Right ventricle myocardium superior (tissue), 1 donor: Measurements from ENCODE around the gene FXN. TPM values are rescaled to one million over a fixed set of nuclear protein-coding genes. Genes with fewer than 3 reads are reported as not detected.

Experiments
- ATAC-seq: fragments of 200-7000 bp; cut with Tn5 transposase; one replicate; pipeline ENCODE4 v1.9.1; 2020; ENCODE audit warnings: mild to moderate bottlenecking; ENCODE audit not compliant: poor library complexity
- DNase-seq: peaks from one replicate; pipeline ENCODE4 v3.0.0-alpha.2; 2020
- intact Hi-C: fragments of 100-400 bp; cut with DNase I; formaldehyde crosslinking; loops from one replicate; pipeline ENCODE4 v1.11.2; 2022
- total RNA-seq: library from RNA; stranded (reverse); fragmentation: NEBNext Ultra II Directional; extraction: Animal tissue kit (Norgen Biotek cat#: 25700); gene quantifications from one replicate; pipeline ENCODE4 v1.2.1, GENCODE V29; 2021
- donor health status: DM: no; HTN: yes; CAD: no; lungs with severe emphysema.

The FXN gene
- total RNA-seq, 1 donor from 2014 or later, result 38.0 TPM

GRCh38 chr9:69121155-69122081, 85.9 kb downstream of the FXN start:
- peak; percentile 81 for ATAC-seq
- intact Hi-C loops, result loop anchor here (5.0 kb wide), 2 partner anchors 69 to 71 kb away; no protein-coding TSS in a partner anchor
- peak; percentile 61 for DNase-seq

DNA sequence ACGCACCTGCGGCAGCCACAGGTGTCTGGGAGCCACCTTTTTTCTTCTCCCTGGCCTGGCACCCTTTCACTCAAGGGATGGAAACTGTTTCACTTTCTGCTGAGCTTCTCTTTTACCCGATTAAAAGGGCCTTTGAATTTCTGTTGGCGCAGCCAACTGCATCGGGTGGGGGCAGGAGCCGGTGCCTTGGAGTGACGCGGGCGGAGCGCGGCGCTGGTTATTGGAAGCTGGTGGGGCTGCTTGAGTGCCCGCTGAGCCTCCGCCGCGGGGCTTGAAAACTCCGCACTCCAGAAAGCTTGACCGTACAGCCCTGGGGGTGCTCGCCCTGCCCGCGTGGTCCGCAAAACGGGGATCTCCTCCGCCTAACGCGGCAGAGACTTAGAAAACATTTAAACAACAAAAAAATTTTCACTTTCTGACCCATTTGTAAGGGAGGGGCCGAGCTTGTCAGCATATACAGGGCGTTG, 86.6 kb downstream of the FXN start:
- peak; percentile 90 for ATAC-seq
- DNase-seq, result peak; percentile 85
- intact Hi-C loops, result loop anchor here (5.0 kb wide), 2 partner anchors 70 kb away; no protein-coding TSS in a partner anchor

- intact Hi-C loops, result loop anchor here (5.0 kb wide), 2 partner anchors 70 kb away; no protein-coding TSS in a partner anchor
- no peak for DNase-seq
- ATAC-seq, result peak; percentile 21
Measured at GRCh38 chr9:69122549-69123141, 87.1 kb downstream of the FXN start.

DNA sequence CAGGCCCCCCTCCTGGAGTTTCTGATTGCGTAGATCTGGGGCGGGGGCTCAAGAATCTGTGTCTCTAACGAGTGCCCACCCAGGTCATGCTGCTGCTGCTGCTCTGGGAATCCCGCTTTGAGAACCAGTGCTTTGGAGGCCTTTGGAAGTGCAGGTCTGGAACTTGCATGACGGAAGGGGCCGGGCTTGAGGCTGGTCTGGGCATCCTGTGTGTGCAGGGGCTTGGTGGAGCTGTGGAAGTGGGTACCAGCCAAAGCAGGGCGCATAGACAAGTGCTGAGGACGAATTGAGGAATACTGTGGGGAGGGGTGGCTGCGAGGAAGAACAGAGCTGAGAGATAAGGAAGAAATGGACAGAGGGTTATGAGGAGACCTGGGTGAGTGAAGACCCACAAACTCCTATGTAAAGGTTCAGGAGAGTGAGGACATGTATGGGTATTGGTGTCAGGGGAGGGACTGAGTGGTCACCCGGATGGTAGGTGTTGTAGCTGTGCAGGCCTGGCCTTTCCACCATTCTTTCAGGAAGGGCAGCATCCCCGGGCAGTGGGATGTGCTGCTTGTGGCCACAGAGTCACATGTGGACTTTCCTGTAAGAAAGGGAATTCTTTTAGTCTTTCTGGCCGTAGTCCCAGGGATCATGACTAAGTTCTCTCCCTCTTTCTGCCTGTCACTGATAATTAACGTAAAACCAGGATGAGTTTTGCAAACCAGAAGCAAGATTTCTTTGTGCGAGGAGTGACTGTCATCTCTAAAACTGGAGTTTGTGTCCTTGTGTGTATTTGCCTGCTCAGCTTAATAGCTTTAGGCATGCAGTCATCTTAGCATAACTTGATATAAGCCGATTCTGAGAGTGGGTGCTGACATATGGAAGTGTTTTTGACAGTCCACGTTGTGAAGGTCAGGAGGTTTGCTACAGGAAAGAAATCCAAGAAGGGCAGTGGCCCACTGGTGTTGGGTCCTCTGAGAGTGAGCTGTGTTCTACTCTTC, 95.2 kb downstream of the FXN start:
- intact Hi-C loops, result no loop called here
- ATAC-seq, result peak; percentile 86
- no peak for DNase-seq

DNA sequence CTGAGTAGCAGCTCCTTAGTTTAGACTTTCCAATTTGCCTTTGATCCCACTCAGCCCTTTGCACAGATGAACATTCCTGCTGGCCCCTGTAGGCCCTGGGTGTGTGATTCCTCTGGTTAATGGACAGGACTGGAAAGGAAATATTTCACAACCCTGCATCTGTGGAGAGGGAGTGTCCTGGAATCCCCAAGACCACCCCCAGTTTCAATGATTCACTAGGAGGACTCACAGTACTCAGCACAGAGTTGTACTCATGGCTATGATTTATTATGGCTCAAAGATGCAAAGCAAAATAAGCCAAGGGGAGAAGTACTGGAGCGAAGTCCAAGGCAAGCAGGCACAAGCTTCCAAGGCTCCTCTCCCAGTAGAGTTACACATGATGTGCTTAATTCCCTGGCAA, 96.1 kb downstream of the FXN start:
- peak; percentile 34 for ATAC-seq
- DNase-seq, result no peak
- intact Hi-C loops, result no loop called here

DNA sequence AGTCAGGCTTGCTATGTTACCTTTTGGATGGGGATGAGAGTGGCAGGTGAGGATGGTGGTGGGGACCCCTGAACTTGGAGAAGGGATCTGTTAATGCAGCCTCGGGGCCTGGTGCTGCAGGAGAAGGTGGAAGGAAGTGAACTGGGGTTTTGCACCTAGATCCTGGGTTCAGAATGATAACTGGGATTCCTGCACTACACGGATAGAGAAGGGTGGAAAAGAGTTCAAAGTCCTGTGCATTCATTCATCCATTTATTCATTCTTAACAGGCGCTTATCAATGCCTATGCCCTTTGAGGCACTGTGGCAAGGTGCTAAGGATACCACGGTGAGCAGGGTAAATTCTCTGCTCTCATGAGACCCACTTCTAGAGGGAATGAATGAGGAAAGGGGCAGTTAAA, 96.8 kb downstream of the FXN start:
- ATAC-seq (no peak), DNase-seq (no peak)
- intact Hi-C loops, result no loop called here

DNA sequence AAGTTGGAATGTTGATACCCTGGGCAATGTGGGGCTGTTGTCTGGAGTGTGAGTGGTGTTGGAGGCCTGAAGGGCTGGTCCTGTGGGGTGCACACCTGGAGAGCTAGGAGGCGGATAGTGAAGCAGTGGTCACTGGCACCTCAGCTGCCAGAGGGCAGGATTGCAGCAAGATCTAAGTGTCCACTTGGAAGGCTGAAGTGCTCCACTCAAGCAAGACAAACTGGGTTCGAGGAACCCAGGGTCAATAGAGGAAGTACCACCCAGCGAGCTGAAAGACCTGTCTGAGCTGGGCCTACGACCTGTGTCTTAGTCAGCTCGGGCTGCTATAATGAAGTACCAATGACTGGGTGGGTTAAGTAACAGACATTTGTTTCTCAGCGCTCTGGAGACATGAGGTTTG, 98.9 kb downstream of the FXN start:
- DNase-seq (no peak), ATAC-seq (no peak)
- intact Hi-C loops, result no loop called here

DNA sequence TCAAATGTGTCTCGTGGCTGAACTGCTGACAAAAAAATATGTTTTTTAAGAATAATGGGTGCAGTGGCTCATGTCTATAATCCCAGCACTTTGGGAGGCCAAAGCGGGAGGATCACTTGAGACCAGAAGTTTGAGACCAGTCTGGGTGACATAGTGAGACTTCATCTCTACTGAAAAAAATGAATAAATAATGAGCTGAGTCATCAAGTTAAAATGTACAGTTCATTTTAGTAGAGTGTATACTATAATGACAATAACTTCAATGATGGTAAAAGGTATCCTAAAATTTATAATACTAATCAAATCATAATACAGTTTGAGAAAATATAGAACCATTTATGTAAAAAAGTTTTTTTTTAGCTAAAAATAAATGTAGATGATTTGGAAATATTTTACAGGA, 100.6 kb downstream of the FXN start:
- intact Hi-C loops, result no loop called here
- DNase-seq, result no peak

GRCh38 chr9:69136779-69137178, 101.2 kb downstream of the FXN start:
- intact Hi-C loops, result no loop called here
- no peak for DNase-seq
- no peak for ATAC-seq

More for the DNA sequence above, 100.6 kb downstream of the FXN start:
- no peak for ATAC-seq

GRCh38 chr9:69137311-69137710, 101.8 kb downstream of the FXN start:
- no peak for ATAC-seq
- intact Hi-C loops, result no loop called here
- no peak for DNase-seq

DNA sequence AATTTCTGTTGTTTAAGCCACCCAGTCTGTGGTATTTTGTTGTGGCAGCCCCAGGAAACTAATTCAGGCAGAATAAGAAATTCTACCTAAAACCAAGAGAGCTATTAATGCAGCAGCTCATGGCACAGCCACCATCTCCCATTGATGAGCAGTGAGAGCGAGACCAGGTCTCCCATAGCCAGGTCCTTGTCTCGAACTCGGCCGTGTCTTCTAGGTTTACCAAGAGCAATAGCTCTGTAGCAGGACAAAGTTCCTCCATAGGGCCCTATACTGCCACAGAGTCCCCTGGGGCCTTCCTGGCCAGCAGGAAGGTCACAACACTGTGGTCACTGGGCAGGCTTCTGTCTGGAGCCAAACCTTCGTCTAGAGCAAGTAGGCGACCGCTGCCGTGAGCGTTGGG, 104.0 kb downstream of the FXN start:
- ATAC-seq, result peak; percentile 8
- intact Hi-C loops, result no loop called here

GRCh38 chr9:69140123-69140735, 104.7 kb downstream of the FXN start:
- ATAC-seq (peak; percentile 75), DNase-seq (no peak)

More for the DNA sequence above, 104.0 kb downstream of the FXN start:
- no peak for DNase-seq

GRCh38 chr9:69141851-69142250, 106.3 kb downstream of the FXN start:
- ATAC-seq (no peak), DNase-seq (no peak)
- intact Hi-C loops, result loop anchor here (2.0 kb wide), 1 partner anchor 29 kb away; no protein-coding TSS in a partner anchor

More at GRCh38 chr9:69140123-69140735, 104.7 kb downstream of the FXN start:
- intact Hi-C loops, result no loop called here

- no peak for ATAC-seq
- no peak for DNase-seq
- intact Hi-C loops, result loop anchor here (2.0 kb wide), 1 partner anchor 28 kb away; no protein-coding TSS in a partner anchor
Measured at GRCh38 chr9:69143291-69143690, 107.7 kb downstream of the FXN start.

- DNase-seq (no peak), ATAC-seq (no peak)
- intact Hi-C loops, result no loop called here
Measured at GRCh38 chr9:69145144-69145715, 109.7 kb downstream of the FXN start.

- DNase-seq (no peak), ATAC-seq (no peak)
- intact Hi-C loops, result no loop called here
Measured at GRCh38 chr9:69147041-69147834, 111.7 kb downstream of the FXN start.

DNA sequence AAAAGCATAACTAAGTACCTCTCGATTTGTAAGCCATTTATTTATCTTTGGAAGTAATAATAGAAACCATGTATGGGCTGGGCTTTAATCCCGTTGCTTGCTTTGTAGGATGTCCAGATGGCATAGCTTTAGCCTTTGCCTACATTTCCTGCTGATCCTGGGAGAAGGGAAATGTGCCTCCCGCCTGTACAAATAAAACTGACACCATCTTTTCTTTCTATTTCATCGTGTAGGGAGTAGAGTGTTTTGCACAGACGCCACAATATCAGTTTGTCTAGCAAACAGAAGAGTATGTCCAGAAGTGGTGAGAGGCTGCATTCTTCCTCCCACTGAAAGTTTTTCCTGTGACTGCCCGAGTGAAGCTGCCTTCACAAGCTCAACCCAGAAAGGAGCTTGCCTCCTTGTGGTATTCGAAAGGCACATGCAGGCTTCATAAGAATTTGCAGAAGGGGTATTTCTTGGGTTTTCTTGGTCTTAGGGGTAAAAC, 113.8 kb downstream of the FXN start:
- intact Hi-C loops, result no loop called here
- no peak for DNase-seq
- peak; percentile 38 for ATAC-seq
